Mucosa of descending colon (tissue), 3 donors: ENCODE measurements around the gene TLK1. TPM values are rescaled to one million over a fixed set of nuclear protein-coding genes. Genes with fewer than 3 reads are reported as not detected.

Source experiments
- ATAC-seq: fragments of 200-7000 bp; cut with Tn5 transposase; one replicate; pipeline ENCODE4 v1.9.1; 2020; ENCODE audit warnings: mild to moderate bottlenecking, moderate library complexity
- DNase-seq, 3 donors: peaks; one replicate each; pipeline ENCODE4 v3.0.0-alpha.2; 2020
- H3K36me3 ChIP-seq: fragments of 200-600 bp; one replicate; pipeline ENCODE4 v1.8.0; 2021; ENCODE audit warnings: low read depth, mild to moderate bottlenecking
- H3K4me1 ChIP-seq: fragments of 200-600 bp; one replicate; pipeline ENCODE4 v1.8.0; 2021; ENCODE audit warnings: low read depth, mild to moderate bottlenecking
- H3K4me3 ChIP-seq: fragments of 200-600 bp; one replicate; pipeline ENCODE4 v1.8.0; 2021; ENCODE audit warnings: mild to moderate bottlenecking
- H3K9me3 ChIP-seq: fragments of 200-600 bp; one replicate; pipeline ENCODE4 v1.8.0; 2021; ENCODE audit warnings: mild to moderate bottlenecking
- CTCF ChIP-seq: fragments of 200-600 bp; IDR thresholded peaks from one replicate; pipeline ENCODE4 v1.8.0; 2022; ENCODE audit warnings: antibody characterized with exemption, mild to moderate bottlenecking
- intact Hi-C, 2 donors: fragments of 100-400 bp; cut with DNase I in 1 of 2; cut with micrococcal nuclease in 1 of 2; formaldehyde crosslinking; loops; one replicate each; pipeline versions ENCODE4 v1.11.0 to v1.11.1; 2022; cut with DNase I, micrococcal nuclease
- total RNA-seq, 3 donors: library from RNA; stranded (reverse); fragmentation: NEBNext Ultra II Directional in 2 of 3; extraction: Animal tissue kit (Norgen Biotek cat#: 25700) in 2 of 3; gene quantifications; one replicate each; pipeline versions ENCODE4 v1.2.1 to v1.2.4, GENCODE V29; 2021 to 2023
- donor health status: DM: no; HTN: no; CAD: no; lungs with moderate emphysema.
- donor health status: DM: no; HTN: no; CAD: no.
- donor health status: DM: no; HTN: yes; CAD: no.

The TLK1 gene
- total RNA-seq, 3 donors from 2014 or later, result 91.6 to 112 (median 109) TPM

GRCh38 chr2:171160956-171161740 is 455 bp upstream of the TLK1 start:
- intact Hi-C loops, result loop anchor here in 1 of 2 donors (10.0 kb wide), 1 partner anchor 274 kb away; the partner anchor contains the start of genes DCAF17 and METTL8

GRCh38 chr2:171159372-171160118 is 1.1 kb downstream of the TLK1 start:
- H3K4me1 ChIP-seq, result peaks cover 29% of the 10 kb centered on the region
- ATAC-seq, result peak; percentile 29

More at GRCh38 chr2:171160956-171161740, 455 bp upstream of the TLK1 start:
- ATAC-seq, result peak; percentile 75
- H3K4me1 ChIP-seq, result peaks cover 18% of the 10 kb centered on the region
- peak; percentile 78 to 87 (median 86) for DNase-seq
- no peaks in the 10 kb centered on the region for H3K9me3 ChIP-seq
- H3K4me3 ChIP-seq, result peak overlapping the region; percentile 93
- no peaks in the 10 kb centered on the region for H3K36me3 ChIP-seq
- no peak for TF ChIP-seq CTCF

GRCh38 chr2:171158790-171159371 is 1.8 kb downstream of the TLK1 start:
- ATAC-seq (no peak), DNase-seq (no peak)
- Histone ChIP-seq H3K4me1 (peaks cover 36% of the 10 kb centered on the region), H3K4me3 (peak overlapping the region; percentile 93), H3K9me3 (no peaks in the 10 kb centered on the region), H3K36me3 (no peaks in the 10 kb centered on the region)
- peak; percentile 24 for TF ChIP-seq CTCF
- intact Hi-C loops, result loop anchor here in 1 of 2 donors (10.0 kb wide), 1 partner anchor 256 kb away; no protein-coding TSS in a partner anchor

More at GRCh38 chr2:171159372-171160118, 1.1 kb downstream of the TLK1 start:
- no peak for TF ChIP-seq CTCF
- Histone ChIP-seq H3K9me3 (no peaks in the 10 kb centered on the region), H3K36me3 (no peaks in the 10 kb centered on the region), H3K4me3 (peak overlapping the region; percentile 93)
- peak; percentile 60 to 73 (median 71) for DNase-seq
- intact Hi-C loops, result loop anchor here (10.0 kb wide), 2 partner anchors 255 to 275 kb away; partner anchors contain the start of genes DCAF17 (in 1 of the 2) and METTL8 (in 1 of the 2)

- intact Hi-C loops, result loop anchor here in 1 of 2 donors (10.0 kb wide), 1 partner anchor 257 kb away; no protein-coding TSS in a partner anchor
- Histone ChIP-seq H3K4me1 (peaks cover 43% of the 10 kb centered on the region), H3K9me3 (no peaks in the 10 kb centered on the region), H3K4me3 (no peak overlapping the region), H3K36me3 (no peaks in the 10 kb centered on the region)
- TF ChIP-seq CTCF, result no peak
- no peak for ATAC-seq
- DNase-seq, result no peak
Measured at GRCh38 chr2:171158036-171158789, 2.5 kb downstream of the TLK1 start.

- TF ChIP-seq CTCF, result no peak
- DNase-seq (no peak), ATAC-seq (no peak)
- Histone ChIP-seq H3K36me3 (no peaks in the 10 kb centered on the region), H3K4me1 (peaks cover 45% of the 10 kb centered on the region), H3K4me3 (no peak overlapping the region), H3K9me3 (no peaks in the 10 kb centered on the region)
- intact Hi-C loops, result loop anchor here in 1 of 2 donors (10.0 kb wide), 1 partner anchor 258 kb away; no protein-coding TSS in a partner anchor
Measured at GRCh38 chr2:171157109-171157500, 3.6 kb downstream of the TLK1 start.
